Measurements from ENCODE around the gene FAM135A. TPM values are rescaled to one million over a fixed set of nuclear protein-coding genes. Genes with fewer than 3 reads are reported as not detected.
"Not testable (repeated sequence)": the region's sequence is repeated elsewhere in the genome, so short reads cannot be mapped to it uniquely, and the experiment has no call there.

Gene FAM135A
- total RNA-seq, 1 experiment from 2014 or later = 16.0 TPM

- H3K27ac ChIP-seq = no peak overlapping the region
- TF ChIP-seq CTCF (conservative IDR thresholded peaks at IDR 0.05) (no peak), EZH2 (IDR thresholded peaks at IDR 0.05; ENCODE audit: low read depth) (no peak)
- H3K4me3 ChIP-seq = no peak overlapping the region
- H4K20me1 ChIP-seq (ENCODE audit: insufficient read depth) = no peaks in the 10 kb centered on the region
- H3K27me3 ChIP-seq (ENCODE audit: insufficient read depth, low read depth) = no peaks in the 10 kb centered on the region
- H3K4me1 ChIP-seq (replicated peaks; ENCODE audit: insufficient read depth) = no peaks in the 10 kb centered on the region
- no peak overlapping the region for H2AFZ ChIP-seq
- no TSS peak for BruUV-seq (replicated peaks)
- H3K9me2 ChIP-seq (ENCODE audit: insufficient read depth) = no peaks in the 10 kb centered on the region
- 0 out of 2 replicates have a peak, but pooled peaks cover 3% of the 10 kb centered on the region for H3F3A ChIP-seq (ENCODE audit: insufficient read depth, low read depth)
- intact Hi-C loops (cut with micrococcal nuclease; ENCODE audit: unreplicated experiment) = no loop called here
- no peak for DNase-seq
- H3K4me2 ChIP-seq = no peak overlapping the region
- ChIA-PET POLR2A (ENCODE audit: unreplicated experiment) (no interaction called here), CTCF (no interaction called here)
- H3K9me3 ChIP-seq (ENCODE audit: insufficient read depth, low read depth) = no peaks in the 10 kb centered on the region
- no peaks in the 10 kb centered on the region for H3K36me3 ChIP-seq (ENCODE audit: low read depth)
- H3K79me2 ChIP-seq (ENCODE audit: low read depth) = no peaks in the 10 kb centered on the region
Observed at GRCh38 chr6:70551566-70551965, 138.3 kb downstream of the FAM135A start.

- BruUV-seq (replicated peaks); POLR2A ChIA-PET (ENCODE audit: unreplicated experiment); H3K36me3 ChIP-seq (ENCODE audit: low read depth); H3F3A ChIP-seq (ENCODE audit: insufficient read depth, low read depth); H3K4me2 ChIP-seq; H3K9me3 ChIP-seq (ENCODE audit: insufficient read depth, low read depth); H3K9me2 ChIP-seq (ENCODE audit: insufficient read depth); CTCF ChIA-PET; intact Hi-C loops (cut with micrococcal nuclease; ENCODE audit: unreplicated experiment); H3K4me3 ChIP-seq; H3K4me1 ChIP-seq (replicated peaks; ENCODE audit: insufficient read depth); DNase-seq; H2AFZ ChIP-seq; H4K20me1 ChIP-seq (ENCODE audit: insufficient read depth); H3K27me3 ChIP-seq (ENCODE audit: insufficient read depth, low read depth); H3K79me2 ChIP-seq (ENCODE audit: low read depth); H3K27ac ChIP-seq: not testable (repeated sequence)
Observed at GRCh38 chr6:70552286-70552940, 139.1 kb downstream of the FAM135A start.

- ChIA-PET POLR2A (ENCODE audit: unreplicated experiment) (no interaction called here), CTCF (no interaction called here)
Observed at GRCh38 chr6:70552974-70553373, 139.7 kb downstream of the FAM135A start.

More at GRCh38 chr6:70552974-70553373, 139.7 kb downstream of the FAM135A start:
- Histone ChIP-seq H3K4me1 (replicated peaks; ENCODE audit: insufficient read depth) (no peaks in the 10 kb centered on the region), H3K79me2 (ENCODE audit: low read depth) (no peaks in the 10 kb centered on the region), H3K27me3 (ENCODE audit: insufficient read depth, low read depth) (no peaks in the 10 kb centered on the region), H3K9me2 (ENCODE audit: insufficient read depth) (no peaks in the 10 kb centered on the region), H3K4me2 (no peak overlapping the region), H4K20me1 (ENCODE audit: insufficient read depth) (no peaks in the 10 kb centered on the region), H3K9me3 (ENCODE audit: insufficient read depth, low read depth) (no peaks in the 10 kb centered on the region), H3K27ac (no peak overlapping the region), H3K4me3 (no peak overlapping the region), H2AFZ (no peak overlapping the region), H3F3A (ENCODE audit: insufficient read depth, low read depth) (no peaks in the 10 kb centered on the region), H3K36me3 (ENCODE audit: low read depth) (no peaks in the 10 kb centered on the region)
- intact Hi-C loops (cut with micrococcal nuclease; ENCODE audit: unreplicated experiment) = no loop called here
- BruUV-seq (replicated peaks) = no TSS peak
- TF ChIP-seq CTCF (conservative IDR thresholded peaks at IDR 0.05) (no peak), EZH2 (IDR thresholded peaks at IDR 0.05; ENCODE audit: low read depth) (no peak)
- no peak for DNase-seq

Measured in PC-9 (cell line).